HG03159 (cell line): Measurements from ENCODE around the gene FLT4.

ENCODE experiments used
- ATAC-seq: cut with Tn5 transposase; IDR thresholded peaks from one replicate; pipeline ENCODE4 v1.9.1; 2021; ENCODE audit warnings: mild to moderate bottlenecking, moderate library complexity; ENCODE audit not compliant: unreplicated experiment

The FLT4 gene

DNA sequence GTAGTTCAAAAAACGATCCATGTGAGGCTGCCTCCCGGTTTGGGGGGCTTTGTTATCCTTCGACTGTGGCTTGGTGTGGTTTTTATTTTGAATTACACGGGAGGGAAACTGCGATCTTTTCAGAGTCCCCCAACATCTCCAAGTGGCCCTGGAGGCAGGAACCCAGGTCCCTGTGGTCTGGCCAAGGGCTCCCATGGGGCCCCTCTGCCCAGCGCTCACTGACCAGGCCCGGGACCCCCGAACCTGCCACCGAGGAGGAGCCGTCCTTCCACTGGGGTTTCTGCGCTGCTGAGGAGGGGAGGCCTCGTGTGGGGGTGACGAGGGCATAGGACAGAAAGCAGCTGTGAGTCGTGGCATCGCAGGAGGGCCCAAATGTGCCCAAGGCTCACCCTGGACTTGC is 40.0 kb downstream of the FLT4 start:
- ATAC-seq: no peak

GRCh38 chr5:180608572-180609310 is 40.7 kb downstream of the FLT4 start:
- no peak for ATAC-seq

- ATAC-seq: no peak
Observed at GRCh38 chr5:180607861-180608571, 41.4 kb downstream of the FLT4 start.

GRCh38 chr5:180606215-180606785 is 43.1 kb downstream of the FLT4 start:
- ATAC-seq: no peak

- ATAC-seq: peak; percentile 65
Observed at GRCh38 chr5:180605554-180606214, 43.7 kb downstream of the FLT4 start.

DNA sequence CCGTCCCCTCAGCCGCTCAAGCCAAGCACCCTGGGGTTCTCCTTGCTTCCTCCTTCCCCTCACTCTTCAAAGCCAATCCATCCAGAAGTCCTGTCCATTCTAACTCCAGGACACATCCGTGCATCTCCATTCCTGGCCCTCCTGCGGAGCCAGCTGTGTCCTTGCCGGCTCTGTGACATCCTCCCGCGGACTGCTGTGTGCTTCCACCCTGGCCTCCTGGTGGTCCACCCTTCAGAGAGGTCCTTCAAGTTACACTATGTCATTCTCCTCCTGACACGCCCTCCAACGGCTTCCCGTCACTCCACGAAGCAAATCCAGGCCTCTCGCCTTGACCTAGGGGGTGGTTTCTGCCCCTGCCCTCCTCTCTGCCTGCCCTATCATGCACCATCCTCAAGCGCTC is 45.1 kb downstream of the FLT4 start:
- no peak for ATAC-seq

DNA sequence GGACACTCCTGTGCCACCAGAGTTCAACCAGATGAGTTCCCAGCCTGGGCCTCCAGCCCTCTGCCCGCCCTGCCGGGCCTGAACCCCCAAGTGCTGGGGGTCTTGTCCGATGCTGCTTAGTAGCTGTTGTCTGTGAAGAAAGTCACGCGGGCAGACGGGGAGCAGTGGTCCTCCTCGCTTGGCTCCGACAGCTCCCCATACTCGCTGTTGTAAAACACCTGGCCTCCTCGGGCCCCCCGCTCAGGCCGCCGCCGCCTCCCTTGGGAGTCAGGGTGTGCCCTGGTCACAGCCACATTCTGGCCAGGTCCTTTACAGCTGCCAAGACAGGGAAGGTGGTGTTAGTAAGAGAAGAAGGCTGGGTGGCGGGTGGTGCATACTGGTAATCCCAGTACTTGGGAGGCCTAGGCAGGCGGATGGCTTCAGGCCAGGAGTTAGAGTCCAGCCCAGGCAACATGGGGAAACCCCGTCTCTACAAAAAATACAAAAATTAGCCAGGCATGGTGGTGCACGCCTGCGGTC is 46.3 kb downstream of the FLT4 start:
- no peak for ATAC-seq

GRCh38 chr5:180602481-180603075 is 46.8 kb downstream of the FLT4 start:
- ATAC-seq: no peak

DNA sequence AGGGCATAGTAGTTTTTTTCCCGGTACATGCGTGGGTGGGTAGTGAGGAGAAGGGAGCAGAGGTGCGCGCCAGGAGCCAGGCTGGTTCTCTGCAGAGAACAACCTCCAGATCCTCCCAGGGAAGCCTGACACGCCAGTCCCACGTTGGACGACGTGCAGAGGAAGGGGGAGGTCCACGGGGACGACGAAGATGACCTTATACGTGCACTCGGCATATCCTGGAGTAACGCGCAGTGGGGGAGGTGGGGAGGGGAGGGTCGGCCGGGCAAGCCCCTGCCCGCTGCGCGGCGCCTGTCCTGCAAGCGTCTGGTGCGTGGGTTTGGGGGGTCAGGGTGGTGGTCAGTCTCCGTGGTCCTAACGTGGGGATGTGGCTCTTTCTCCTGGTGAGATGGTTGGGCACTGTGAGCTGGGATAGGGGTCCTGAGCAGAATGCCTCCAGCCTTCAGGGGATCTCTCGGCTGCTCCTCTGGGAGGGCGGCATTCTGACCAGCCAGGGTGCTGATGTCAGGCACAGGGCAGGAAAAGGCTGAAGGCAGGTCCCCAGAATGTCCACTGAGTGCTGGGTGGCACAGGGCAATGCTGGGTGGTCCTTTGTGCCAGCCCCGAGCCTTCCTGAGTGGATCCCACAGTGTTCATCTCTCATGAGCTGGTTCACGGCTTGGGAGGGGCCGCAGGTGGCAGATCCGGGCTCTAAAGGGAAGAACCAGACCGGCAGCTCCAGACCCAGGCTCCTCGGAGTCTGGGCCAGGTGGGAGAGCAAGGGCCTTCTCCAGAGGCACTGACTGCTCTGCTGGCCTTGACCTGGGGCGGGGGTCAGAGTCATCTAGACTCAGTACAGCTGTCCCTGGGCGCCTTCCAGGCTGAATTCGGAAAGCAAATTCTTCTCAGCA is 47.6 kb downstream of the FLT4 start:
- no peak for ATAC-seq

DNA sequence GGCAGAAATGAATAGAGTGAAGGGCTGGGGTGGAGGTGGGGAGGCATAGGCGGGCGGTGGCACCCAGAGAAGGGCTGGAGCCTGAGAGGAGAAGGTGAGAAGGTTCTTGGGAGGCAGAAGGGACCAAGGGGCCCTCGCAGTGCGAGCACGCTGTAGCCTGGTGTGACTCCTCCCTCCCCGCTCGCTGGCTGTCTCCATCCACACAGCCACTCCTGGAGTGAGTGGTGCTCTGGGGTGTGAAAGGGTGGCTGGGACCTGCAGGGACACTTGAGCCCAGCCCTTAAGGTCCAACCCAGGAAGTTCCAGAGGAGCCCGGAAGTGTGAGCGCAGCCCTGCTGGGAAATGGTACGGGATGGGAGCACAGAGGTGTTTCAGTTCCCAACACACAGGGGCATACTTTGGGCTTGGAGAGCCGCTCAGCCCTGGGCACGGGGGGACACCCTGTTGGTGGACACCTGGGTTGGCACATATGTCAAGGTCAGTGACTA is 48.8 kb downstream of the FLT4 start:
- ATAC-seq: no peak

DNA sequence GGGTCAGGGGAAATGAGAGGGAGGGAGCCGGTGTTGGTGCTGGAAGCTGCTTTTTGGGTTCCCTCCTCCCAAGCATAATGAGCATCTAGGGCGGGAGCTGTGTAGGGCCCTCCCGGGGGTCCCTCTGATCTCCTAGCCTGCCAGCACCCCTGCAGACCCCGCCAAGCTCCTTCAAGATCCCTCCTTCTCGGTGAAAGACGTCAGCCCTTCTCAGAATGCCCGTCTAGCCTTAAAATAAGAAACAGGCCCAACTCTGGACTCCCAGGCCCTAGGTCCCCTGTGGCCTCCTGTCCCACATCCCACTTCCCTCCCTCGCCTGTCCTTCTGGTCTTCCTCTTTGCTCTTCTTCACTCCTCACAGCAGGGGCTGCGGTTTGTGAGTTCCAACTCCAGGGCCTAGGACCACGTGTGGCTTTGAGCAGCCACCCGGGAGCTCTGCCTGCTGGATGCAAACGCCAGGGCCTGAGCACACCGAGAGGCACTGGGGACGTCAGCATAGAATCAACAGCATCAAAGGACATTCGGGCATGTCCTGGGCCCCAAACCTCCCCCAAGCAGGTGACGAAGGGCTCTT is 49.3 kb downstream of the FLT4 start:
- no peak for ATAC-seq

DNA sequence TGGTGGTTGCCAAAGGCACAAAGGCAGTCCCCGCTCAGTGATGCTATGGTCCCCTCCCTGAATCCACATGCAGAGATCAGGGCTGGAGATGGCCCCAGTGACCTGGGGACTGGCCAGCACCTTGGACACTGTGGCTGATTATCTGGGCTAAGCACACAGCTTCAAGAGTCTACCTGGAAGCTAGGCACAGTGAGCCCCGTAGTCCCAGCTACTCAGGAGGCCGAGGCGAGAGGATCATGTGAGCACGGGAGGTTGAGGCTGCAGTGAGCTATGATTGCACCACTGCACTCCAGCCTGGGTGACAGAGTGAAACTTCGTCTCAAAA is 49.8 kb downstream of the FLT4 start:
- no peak for ATAC-seq

DNA sequence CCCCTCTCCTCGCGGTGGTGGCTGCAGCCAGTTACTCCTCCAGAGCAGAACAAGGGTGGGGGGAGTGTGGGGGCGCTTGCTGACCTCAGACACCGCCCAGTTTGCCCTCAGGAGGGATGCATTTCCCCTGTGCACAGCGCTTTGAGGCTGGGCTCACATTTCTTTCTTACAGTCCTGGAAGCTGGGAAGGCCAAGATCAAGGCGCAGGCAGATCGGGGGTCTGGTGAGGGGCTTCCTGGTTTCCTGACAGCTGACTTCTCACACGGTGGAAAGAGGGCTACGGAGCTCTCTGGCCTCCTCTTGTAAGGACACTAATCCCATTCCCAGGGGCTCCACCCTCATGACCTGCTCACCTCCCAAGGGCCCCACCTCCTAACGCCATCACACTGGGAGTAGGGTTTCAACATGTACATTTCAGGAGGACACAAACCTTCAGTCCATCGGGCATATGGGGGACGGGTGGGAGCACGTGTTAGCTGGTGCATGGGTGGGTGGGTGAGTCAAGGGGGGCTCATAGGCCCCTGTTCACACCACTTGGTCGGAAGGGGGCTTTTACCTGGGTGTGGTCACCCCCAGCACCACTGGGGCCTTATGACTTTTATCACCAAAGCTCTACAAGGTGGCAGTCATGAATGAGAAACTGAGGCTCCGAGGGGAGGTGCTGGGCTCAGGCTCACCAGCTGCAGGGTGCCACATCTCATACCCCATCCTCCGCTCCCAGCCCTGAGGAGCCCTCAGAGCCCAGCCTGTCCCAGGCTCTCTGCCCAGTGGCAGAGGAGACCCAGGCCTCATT is 50.4 kb downstream of the FLT4 start:
- ATAC-seq: no peak

- no peak for ATAC-seq
Observed at GRCh38 chr5:180598316-180598701, 51.1 kb downstream of the FLT4 start.

DNA sequence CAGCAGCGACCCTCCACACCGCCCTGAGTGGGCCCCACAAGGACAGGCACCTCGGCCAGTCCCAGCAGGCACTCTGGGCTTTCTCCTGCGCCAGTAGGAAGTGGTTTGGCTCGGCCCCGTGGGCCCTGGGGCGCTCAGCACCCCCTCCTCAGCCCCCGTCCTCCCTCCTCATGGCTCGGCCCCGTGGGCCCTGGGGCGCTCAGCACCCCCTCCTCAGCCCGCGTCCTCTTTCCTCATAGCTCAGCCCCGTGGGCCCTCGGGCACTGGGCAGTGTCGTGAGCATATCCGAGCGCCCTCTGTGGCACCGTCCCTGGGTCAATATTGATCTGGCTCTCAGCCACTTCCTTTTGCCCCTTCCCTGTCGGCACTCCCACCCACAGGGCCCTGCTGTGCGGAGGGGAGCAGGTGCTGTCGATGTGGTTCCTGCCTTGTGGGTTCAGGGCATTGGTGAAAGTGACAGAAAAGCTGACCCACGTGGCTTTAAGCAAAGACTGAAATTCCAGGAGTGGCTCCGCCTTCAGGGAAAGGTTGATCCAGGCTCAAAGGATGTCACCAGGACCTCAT is 52.6 kb downstream of the FLT4 start:
- ATAC-seq: no peak

GRCh38 chr5:180596115-180596667 is 53.2 kb downstream of the FLT4 start:
- ATAC-seq: no peak

GRCh38 chr5:180595381-180596114 is 53.9 kb downstream of the FLT4 start:
- ATAC-seq: no peak

DNA sequence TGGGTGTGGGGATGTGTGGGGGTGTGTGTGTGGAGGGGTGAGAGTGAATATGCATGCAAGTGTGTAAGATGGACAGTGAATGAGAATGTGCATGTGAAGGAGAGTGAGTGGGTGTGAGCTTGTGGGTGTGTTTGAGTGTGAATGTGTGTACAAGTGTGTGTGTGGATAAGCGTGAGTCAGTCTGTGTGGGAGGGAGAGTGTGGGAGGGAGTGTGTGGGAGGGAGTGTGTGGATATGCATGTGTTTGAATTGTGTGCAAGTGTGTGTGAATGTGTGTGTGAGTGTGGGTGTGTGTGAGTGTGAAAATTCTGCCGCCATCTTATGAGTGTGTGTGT is 54.4 kb downstream of the FLT4 start:
- ATAC-seq: no peak
